GM12874 (cell line): ENCODE results near the gene ZNF497.
A peak's percentile ranks its signal among the peaks of the same experiment; 100 is the strongest.

ENCODE experiments used
- TF ChIP-seq, protein P1 (sequence below): IDR thresholded peaks from 2 replicates; pipeline ENCODE4 v1.5.1; 2011; ENCODE audit warnings: low read depth, mild to moderate bottlenecking, control low read depth, low read length, moderate library complexity; ENCODE audit not compliant: insufficient read depth

The ZNF497 gene

DNA sequence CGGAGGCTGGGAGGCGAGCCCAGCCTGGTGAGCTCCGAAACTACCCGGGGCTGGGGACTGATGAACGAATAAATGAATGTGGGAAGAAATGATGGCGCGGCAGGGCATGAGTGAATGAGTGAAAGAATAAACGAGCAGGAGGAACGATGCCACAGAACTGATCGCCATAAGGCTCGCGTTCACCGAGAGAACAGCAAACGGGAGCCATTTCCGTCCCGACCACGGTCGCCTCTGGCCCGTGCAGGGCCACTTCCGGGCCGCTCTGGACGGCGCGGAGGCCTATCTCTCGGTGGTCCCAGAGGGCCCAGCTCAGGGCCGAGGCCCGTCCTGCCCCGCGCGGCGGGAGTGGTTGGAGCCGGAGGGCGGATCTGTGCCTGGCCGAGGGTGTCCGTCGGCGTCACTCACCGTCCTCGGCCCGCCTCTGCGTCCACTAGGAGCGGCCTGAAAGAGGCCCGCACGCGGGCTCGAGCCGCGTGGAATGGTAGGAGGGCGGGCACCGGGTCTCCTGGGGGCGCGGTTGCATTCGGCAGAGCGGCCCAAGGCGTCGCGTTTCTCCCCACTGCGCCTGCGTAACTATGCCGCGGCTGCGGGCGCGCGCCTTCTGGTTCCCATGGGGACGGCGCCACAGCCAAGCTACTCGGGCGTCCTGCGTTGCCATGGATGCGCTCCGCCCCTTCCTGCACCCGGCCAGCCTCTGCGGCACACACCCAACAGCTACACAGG is at the start of gene ZNF497:
Gene ZNF497, minus strand, starts transcription at position 480 of the 723 bp plus-strand sequence. CDS start 5,116 bp downstream, outside the sequence.
- TF ChIP-seq, protein P1, sequence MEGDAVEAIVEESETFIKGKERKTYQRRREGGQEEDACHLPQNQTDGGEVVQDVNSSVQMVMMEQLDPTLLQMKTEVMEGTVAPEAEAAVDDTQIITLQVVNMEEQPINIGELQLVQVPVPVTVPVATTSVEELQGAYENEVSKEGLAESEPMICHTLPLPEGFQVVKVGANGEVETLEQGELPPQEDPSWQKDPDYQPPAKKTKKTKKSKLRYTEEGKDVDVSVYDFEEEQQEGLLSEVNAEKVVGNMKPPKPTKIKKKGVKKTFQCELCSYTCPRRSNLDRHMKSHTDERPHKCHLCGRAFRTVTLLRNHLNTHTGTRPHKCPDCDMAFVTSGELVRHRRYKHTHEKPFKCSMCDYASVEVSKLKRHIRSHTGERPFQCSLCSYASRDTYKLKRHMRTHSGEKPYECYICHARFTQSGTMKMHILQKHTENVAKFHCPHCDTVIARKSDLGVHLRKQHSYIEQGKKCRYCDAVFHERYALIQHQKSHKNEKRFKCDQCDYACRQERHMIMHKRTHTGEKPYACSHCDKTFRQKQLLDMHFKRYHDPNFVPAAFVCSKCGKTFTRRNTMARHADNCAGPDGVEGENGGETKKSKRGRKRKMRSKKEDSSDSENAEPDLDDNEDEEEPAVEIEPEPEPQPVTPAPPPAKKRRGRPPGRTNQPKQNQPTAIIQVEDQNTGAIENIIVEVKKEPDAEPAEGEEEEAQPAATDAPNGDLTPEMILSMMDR: no peak

DNA sequence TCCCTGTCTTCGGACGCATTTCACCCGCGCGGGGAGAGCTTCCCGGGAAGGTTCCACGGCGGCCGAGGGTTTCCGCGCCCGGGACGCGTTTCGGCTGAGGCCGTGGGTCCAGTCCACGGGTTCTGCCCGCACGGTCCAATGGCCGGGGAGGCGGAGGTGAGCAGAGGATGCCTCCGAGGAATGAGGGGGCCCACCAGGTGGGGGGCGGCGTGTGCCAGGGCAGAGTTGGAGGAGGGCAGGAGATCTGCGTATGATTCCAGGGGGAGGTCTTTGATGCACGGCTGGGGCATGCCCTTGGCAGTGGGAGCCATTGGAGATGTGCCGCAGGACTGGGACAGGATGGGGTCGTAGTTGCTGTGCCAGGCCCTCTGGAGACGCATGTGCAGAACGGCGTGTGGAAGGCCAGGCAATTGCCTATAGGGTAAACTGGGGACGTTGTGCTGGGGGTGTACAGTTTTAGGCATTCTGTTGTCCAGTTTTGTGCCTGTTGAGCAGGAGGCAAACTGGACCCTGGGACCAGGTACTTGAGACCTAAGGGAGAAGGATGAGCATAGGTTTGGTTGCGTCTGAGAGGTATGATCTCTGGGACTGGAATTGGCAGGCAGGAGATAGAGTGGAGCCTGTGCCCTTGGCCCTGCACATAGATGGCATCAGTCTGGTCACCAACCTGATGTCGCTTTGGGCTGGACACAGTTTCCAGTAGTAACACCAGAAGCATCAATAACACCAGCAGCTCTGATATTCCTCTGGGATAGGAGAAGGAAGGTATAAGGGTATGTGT is 46.6 kb upstream of the ZNF497 start:
- TF ChIP-seq, protein P1: no peak

DNA sequence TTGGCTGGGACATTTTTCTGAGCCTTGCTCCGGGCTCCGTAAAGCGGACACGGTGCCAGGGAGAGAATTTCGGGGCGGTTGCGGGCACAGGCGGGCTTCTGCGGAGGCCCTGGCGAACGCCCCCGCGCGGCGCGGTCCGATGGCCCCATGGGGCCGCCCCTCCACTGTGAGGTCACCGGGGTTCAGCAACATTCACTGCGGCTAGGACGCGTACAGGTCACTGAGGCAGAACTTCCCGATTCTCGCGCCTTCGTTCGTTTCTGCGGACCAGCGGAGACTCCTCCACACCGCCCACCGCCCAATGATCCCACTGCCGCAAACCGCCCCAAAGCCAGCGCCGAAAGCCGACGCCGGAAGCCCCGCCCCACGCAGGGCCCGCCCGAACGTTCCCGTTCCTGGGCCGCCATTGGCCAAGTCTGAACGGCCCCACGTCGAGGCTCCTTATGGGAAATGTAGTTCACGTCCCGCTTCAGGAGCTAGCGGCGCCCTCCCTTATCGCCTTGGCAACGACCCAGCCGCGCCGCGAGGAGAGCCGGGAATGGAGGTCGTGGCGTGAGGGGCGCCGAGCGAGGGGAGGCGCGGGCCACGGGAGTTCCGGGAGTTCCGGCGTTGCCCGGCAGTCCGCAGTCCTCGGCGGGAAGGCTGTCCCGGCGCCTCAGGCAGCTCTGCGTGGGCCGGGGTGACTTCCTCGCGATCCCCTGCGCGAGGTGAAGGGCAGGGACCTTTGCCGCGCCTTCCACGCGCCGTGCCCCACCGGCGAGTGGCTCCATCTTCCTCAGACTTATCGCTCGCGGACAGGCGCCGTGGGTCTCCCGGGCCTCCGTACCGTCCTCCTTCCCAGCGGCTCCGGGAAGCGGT is 45.8 kb upstream of the ZNF497 start, which contains the start of gene ZNF584:
Gene ZNF584, plus strand, starts transcription at position 498 of the 858 bp plus-strand sequence. CDS start 499 bp downstream, outside the sequence.
- TF ChIP-seq, protein P1: 0 out of 2 replicates have a peak, but pooled peaks have one; percentile 42

DNA sequence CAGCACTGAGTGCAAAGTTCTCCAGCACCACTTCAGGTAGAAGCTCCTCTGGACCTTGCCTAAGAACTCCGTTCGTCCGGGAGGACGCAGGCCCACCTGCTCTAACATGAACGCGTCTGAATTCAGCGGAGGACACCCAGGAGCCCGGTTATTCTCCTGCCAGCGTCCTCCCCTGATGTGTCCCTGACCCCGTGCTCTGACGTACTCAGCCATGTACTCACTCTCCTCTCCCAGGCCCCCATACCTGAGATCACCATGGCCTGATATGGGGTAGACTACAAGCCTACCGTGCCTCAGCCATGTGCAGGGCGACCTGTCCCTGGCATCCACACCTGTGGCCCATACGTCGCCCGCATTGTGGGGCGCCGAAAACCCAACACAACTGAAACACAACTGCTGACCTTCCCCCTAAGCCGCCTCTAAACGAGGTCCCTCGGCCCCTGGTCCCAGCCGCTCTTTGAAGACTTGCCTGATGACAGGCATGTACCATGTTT is 45.2 kb upstream of the ZNF497 start:
- TF ChIP-seq, protein P1: no peak

DNA sequence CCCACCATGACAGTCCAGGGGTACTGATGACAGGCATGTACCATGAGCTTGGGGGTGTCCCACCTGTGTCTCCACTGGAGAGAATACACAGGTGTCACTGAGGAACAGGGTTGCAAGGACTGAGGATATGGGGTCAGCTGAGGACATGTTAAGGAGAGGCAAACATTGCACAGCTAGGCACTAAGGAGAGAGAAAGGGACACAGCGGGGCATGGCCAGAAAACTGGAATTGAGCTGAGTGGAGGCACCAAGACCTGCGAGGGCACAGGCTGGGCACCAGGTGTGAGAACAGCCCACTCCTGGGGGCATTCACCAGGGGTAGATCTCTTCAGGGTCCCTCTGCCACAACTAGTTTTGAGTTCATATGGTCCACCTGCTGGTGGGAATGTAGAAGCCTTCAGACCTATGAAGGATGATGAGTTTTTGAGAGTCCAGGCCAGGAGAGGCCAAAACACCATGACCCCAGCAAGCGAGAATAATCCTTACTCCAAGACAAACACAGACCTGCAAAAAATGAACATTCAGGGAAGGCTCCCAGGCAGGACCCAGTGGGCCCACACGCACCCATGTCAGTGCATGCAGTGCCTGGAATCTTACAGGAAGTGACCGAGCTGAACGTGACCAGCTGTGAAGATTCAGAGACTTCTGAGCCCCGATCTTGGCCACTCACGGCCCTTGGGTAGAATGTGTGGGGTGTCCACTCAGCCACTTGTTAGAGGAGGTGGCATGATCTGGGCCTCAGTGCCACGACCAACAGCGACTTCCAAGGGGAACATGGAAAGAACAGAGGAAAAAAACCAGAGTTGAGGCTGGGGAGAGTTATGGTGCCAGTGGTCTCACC is 44.5 kb upstream of the ZNF497 start:
- TF ChIP-seq, protein P1: 0 out of 2 replicates have a peak, but pooled peaks have one; percentile 25

DNA sequence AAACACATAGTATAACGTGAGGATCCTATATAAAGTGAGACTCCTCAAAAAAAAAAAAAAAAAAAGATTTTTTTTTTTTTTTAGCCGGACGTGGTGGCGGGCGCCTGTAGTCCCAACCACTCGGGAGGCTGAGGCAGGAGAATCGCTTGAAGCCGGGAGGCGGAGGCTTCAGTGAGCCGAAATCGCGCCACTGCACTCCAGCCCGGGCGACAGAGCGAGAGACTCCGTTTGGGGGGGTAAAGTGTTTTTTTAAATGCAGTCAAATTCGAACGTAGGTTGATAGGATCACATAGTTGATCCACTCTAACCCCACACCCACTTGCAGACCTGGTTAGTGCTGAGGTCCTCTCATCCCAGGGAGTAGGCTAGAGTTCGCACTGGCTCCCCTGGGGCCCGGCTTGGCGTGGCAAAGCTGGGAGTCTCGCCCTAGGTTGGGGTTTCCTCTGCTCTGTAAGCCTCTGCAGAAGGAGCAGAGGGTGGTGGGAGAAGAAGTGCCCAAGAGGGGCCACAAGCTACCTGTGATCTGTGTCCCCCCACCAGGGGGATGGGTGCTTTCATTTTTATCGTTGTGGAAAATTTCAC is 39.4 kb upstream of the ZNF497 start:
- TF ChIP-seq, protein P1: no peak
